AG09309 (cell line): ENCODE data around the gene GLOD5.

Experiments
- DNase-seq: peaks from one replicate; pipeline ENCODE4 v3.0.0-alpha.2; 2010; ENCODE audit warnings: low read depth
- H3K4me3 ChIP-seq: 2 replicates; pipeline ENCODE4 v1.5.1; 2011; ENCODE audit warnings: mild to moderate bottlenecking, low read depth, low read length, moderate library complexity; ENCODE audit not compliant: control insufficient read depth
- TF ChIP-seq, protein P1 (sequence below): IDR thresholded peaks from 2 replicates; pipeline ENCODE4 v1.5.1; 2011; ENCODE audit warnings: mild to moderate bottlenecking, low read depth, low read length, inconsistent platforms; ENCODE audit not compliant: insufficient read depth, control insufficient read depth; ENCODE audit errors: missing control alignments

Gene GLOD5

DNA sequence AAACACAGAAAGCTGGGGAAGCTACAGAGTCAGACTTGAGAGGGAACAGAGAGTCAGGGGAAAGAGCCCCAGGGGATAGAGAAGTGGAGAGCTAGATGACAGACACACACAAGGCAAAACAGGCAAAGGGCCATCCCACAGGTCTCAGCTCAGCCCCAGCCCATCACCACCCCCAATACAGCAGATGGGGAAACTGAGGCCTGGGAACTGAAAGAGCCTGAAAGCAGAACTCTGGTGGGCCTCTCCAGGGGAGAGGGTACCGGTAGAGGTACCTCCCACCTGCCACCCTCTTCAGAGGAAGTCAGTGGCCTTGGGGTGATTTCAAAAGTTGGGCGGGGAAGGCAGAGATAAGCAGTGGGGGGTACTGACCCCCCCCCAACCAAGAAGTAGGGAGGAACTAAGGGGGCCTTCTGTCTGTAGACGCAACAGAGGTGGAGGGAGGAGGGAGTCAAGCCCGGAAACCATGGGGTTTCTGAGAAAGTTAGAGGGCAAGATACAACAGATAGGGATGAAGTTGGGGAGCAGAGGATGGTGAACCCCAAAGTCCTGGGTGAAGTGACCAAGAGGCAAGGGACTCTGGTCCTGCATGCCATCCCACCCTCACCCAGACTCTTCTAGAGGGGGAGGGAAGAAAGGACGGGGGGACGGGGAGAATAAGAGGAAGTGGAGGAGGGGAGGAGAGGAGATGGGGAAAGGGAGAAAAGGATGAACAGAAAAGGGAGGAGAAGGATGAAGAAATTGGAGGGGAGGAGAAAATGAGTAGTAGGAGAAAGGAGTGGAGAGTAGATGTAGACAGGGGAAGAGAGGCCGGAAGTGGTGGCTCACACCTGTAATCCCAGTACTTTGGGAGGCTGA lies 28.0 kb downstream of the GLOD5 start:
- TF ChIP-seq, protein P1, sequence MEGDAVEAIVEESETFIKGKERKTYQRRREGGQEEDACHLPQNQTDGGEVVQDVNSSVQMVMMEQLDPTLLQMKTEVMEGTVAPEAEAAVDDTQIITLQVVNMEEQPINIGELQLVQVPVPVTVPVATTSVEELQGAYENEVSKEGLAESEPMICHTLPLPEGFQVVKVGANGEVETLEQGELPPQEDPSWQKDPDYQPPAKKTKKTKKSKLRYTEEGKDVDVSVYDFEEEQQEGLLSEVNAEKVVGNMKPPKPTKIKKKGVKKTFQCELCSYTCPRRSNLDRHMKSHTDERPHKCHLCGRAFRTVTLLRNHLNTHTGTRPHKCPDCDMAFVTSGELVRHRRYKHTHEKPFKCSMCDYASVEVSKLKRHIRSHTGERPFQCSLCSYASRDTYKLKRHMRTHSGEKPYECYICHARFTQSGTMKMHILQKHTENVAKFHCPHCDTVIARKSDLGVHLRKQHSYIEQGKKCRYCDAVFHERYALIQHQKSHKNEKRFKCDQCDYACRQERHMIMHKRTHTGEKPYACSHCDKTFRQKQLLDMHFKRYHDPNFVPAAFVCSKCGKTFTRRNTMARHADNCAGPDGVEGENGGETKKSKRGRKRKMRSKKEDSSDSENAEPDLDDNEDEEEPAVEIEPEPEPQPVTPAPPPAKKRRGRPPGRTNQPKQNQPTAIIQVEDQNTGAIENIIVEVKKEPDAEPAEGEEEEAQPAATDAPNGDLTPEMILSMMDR, result no peak
- H3K4me3 ChIP-seq, result no peak overlapping the region
- DNase-seq, result no peak

DNA sequence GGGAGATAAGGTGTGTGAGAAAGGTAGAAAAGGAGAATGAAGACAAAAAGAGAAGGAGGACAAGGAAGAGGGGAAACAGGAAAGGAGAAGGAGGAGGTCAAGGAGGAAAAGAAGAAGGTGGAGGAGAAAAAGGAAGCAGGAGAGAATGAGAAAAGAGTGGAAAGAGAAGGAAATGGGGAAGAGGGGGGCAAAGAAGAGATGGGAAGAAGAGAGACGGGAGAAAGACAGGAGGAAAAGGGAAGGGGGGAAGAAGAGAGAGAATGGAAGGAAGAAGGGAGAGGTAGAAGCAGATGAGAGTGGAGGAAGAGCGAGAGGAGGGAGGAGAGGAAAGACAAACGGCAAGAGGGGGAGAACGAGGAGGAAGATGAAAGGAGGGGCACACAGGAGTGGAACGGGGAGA lies 28.9 kb downstream of the GLOD5 start:
- H3K4me3 ChIP-seq, result no peak overlapping the region
- DNase-seq, result no peak
- TF ChIP-seq, protein P1, result no peak

DNA sequence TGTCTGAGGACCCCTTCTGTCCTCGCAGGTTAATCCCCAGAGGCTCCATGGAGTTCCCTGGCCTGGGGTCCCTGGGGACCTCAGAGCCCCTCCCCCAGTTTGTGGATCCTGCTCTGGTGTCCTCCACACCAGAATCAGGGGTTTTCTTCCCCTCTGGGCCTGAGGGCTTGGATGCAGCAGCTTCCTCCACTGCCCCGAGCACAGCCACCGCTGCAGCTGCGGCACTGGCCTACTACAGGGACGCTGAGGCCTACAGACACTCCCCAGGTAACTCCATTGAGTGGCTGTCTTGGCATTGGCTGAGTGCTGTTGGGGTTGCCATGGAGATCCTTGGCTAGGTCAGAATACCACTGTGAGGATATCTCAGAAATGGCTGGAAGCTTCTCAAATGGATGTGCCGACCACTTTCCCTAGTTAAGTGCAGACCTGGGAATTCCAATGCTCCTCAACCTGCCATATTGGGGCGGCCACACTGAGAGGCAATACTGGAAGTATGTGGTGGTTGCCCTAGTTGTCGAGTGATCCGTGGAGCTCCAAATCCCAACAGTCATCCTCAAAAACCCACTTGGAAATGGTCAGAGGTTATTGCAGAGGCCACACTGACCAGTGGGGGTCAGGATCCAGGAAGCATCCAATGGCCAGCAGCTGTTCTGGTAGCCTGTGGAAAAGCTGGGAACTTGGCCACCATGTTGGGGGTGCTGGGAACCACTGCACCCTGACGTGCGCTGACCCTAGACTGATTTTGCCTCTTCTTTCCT lies 29.7 kb downstream of the GLOD5 start:
- TF ChIP-seq, protein P1, result no peak
- DNase-seq, result no peak

DNA sequence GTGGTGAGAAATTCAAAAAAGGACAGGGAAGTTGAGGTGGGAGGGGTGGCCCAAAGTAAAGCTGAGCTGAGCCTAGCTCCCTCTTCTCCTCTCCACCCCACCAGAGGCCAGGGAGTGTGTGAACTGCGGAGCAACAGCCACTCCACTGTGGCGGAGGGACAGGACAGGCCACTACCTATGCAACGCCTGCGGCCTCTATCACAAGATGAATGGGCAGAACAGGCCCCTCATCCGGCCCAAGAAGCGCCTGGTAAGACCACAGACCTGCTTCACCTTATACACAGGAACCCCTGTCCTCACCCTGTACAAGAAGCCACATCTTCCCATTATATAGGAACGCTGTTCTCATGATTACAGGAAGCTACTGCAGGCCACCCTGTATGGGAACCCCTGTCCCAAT lies 30.7 kb downstream of the GLOD5 start:
- no peak for DNase-seq
- H3K4me3 ChIP-seq, result no peak overlapping the region
- TF ChIP-seq, protein P1, result no peak

More for the DNA sequence above, 29.7 kb downstream of the GLOD5 start:
- no peak overlapping the region for H3K4me3 ChIP-seq

DNA sequence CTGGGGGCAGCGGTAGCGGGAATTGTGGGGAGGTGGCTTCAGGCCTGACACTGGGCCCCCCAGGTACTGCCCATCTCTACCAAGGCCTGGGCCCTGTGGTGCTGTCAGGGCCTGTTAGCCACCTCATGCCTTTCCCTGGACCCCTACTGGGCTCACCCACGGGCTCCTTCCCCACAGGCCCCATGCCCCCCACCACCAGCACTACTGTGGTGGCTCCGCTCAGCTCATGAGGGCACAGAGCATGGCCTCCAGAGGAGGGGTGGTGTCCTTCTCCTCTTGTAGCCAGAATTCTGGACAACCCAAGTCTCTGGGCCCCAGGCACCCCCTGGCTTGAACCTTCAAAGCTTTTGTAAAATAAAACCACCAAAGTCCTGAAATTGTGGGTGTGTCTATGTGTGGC lies 32.4 kb downstream of the GLOD5 start:
- TF ChIP-seq, protein P1, result no peak
- DNase-seq, result no peak
- H3K4me3 ChIP-seq, result no peak overlapping the region

DNA sequence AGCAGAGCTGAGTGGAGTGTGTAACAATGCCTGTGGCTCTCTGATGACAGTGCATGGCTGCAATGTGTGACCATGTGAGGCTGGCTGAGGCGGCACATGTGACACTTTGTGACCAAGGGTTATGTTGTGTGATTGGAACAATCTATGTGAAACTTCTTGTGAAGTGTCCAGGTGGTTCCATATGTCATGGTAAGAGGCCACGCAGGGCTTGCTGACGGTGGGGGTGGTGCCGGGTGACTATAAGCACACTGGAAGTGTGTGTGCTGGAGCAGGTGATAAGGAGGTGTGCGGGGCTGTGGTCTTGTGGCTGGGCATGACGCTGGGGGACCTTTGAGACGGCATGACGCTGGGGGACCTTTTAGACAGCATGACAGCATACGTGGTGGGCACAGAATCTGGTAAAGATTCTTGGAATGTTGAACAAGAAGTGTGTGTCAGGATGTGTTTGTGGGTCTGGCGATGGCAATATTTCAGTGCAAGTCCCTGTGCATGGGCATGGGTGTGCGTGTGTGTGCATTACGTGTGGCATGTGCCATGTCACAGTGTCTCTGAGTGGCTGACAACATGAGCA lies 32.9 kb downstream of the GLOD5 start:
- no peak for DNase-seq
- H3K4me3 ChIP-seq, result no peak overlapping the region
- TF ChIP-seq, protein P1, result no peak
